Panc1 (cell line): ENCODE data around the gene ACTG1. TPM values are rescaled to one million over a fixed set of nuclear protein-coding genes. Genes with fewer than 3 reads are reported as not detected.

Experiments used
- ATAC-seq: fragments of 200-7000 bp; cut with Tn5 transposase; 2 replicates; pipeline ENCODE4 v1.9.1; 2020; ENCODE audit warnings: mild to moderate bottlenecking, moderate library complexity
- BruUV-seq: library from RNA; stranded (reverse); fragments of 400-500 nt; replicated peaks from 2 replicates; lab custom pipeline; 2021; lab: Mats Ljungman, UMichigan
- CTCF ChIA-PET: fragments of 300-600 bp; sonication (Branson Sonifier 250); formaldehyde crosslinking; loops from one replicate; lab custom pipeline; 2022; ENCODE audit warnings: antibody characterized with exemption; lab: Charles Lee
- POLR2A ChIA-PET: fragments of 300-600 bp; sonication (Branson Sonifier 250); formaldehyde crosslinking; loops from one replicate; lab custom pipeline; 2022; ENCODE audit warnings: antibody characterized with exemption; lab: Charles Lee
- DNase-seq: peaks from one replicate; pipeline ENCODE4 v3.0.0-alpha.2; 2010; ENCODE audit warnings: low read depth, low spot score
- H3K27ac ChIP-seq: 2 replicates; pipeline ENCODE4 v1.5.1; 2011; ENCODE audit warnings: mild to moderate bottlenecking, low read length, inconsistent platforms
- H3K27me3 ChIP-seq: fragments of 200-500 bp; sonication (Bioruptor generic); 2 replicates; pipeline ENCODE4 v1.6.0; 2014; ENCODE audit warnings: low read length, inconsistent platforms; ENCODE audit not compliant: control insufficient read depth, insufficient read depth
- H3K36me3 ChIP-seq: fragments of 200-500 bp; sonication (Bioruptor generic); 2 replicates; pipeline ENCODE4 v1.5.1; 2014; ENCODE audit warnings: inconsistent platforms, mild to moderate bottlenecking, low read length, moderate library complexity; ENCODE audit not compliant: control insufficient read depth, insufficient read depth
- H3K4me1 ChIP-seq: 2 replicates; pipeline ENCODE4 v1.5.1; 2011; ENCODE audit warnings: inconsistent platforms, mild to moderate bottlenecking, low read length, moderate library complexity; ENCODE audit not compliant: control insufficient read depth, insufficient read depth
- H3K4me3 ChIP-seq, 2 experiments: 2 replicates each; pipeline ENCODE4 v1.5.1; 2011 to 2012; ENCODE audit warnings: low read depth in 2 of 2, low read length in 2 of 2, mild to moderate bottlenecking in 2 of 2, inconsistent platforms in 1 of 2, moderate library complexity in 1 of 2
- H3K9me3 ChIP-seq: fragments of 200-500 bp; sonication (Bioruptor generic); 2 replicates; pipeline ENCODE4 v1.5.1; 2014; ENCODE audit warnings: low read depth, mild to moderate bottlenecking, inconsistent platforms, low read length, moderate library complexity; ENCODE audit not compliant: control insufficient read depth, insufficient read depth
- CTCF ChIP-seq: fragments of 450-650 bp; IDR thresholded peaks from 2 replicates; pipeline ENCODE4 v1.5.1; 2017; ENCODE audit warnings: mild to moderate bottlenecking
- POLR2AphosphoS5 ChIP-seq: IDR thresholded peaks from 2 replicates; pipeline ENCODE4 v1.6.1; 2012; ENCODE audit warnings: mild to moderate bottlenecking, low read depth, low read length, moderate library complexity
- REST ChIP-seq, 2 experiments: IDR thresholded peaks; 2 replicates each; pipeline ENCODE4 v1.6.1; 2011 to 2012; ENCODE audit warnings: low read depth in 2 of 2, control low read depth in 1 of 2, low read length in 1 of 2, mild to moderate bottlenecking in 1 of 2, moderate library complexity in 1 of 2; ENCODE audit not compliant: insufficient read depth in 1 of 2
- SIN3A ChIP-seq: IDR thresholded peaks from 2 replicates; pipeline ENCODE4 v1.6.1; 2012; ENCODE audit warnings: low read depth, mild to moderate bottlenecking, low read length, moderate library complexity, borderline replicate concordance; ENCODE audit not compliant: insufficient read depth
- TCF7L2 ChIP-seq: IDR thresholded peaks from 2 replicates; pipeline ENCODE4 v1.6.1; 2011; ENCODE audit warnings: mild to moderate bottlenecking, low read depth, low read length, inconsistent platforms
- in situ Hi-C: cut with HindIII; loops from 2 replicates; pipeline ENCODE4 v1.10.0; 2016; ENCODE audit warnings: low sequenced_read_pairs, low pct_unique_long_range_greater_than_20kb
- intact Hi-C: fragments of 100-400 bp; cut with micrococcal nuclease; formaldehyde crosslinking; loops from one replicate; pipeline ENCODE4 v1.10.0; 2022; ENCODE audit not compliant: unreplicated experiment
- total RNA-seq: library from RNA; stranded (reverse); gene quantifications from one replicate; pipeline ENCODE4 v1.2.1, GENCODE V29; 2021; ENCODE audit not compliant: unreplicated experiment

ACTG1 gene
- total RNA-seq, 1 experiment from 2014 or later = 4,502 TPM

- peaks cover 88% of the 10 kb centered on the region for H3K4me1 ChIP-seq
- no peaks in the 10 kb centered on the region for H3K27me3 ChIP-seq
- peak; percentile 80 for ATAC-seq
- H3K4me3 ChIP-seq = no peak overlapping the region
- ChIA-PET CTCF (interaction anchor here (0.7 to 1.2 kb wide), 3 partner anchors 9 to 20 kb away, joined by 3 to 4 read pairs (median 4); no protein-coding TSS in a partner anchor), POLR2A (interaction anchor here (0.6 to 0.7 kb wide), 2 partner anchors 9 to 16 kb away, joined by 3 to 6 read pairs; no protein-coding TSS in a partner anchor)
- DNase-seq = no peak
- no peaks in the 10 kb centered on the region for H3K9me3 ChIP-seq
- BruUV-seq = no TSS peak
- TF ChIP-seq CTCF (no peak; the same call in 1 of the 2 replicates), POLR2AphosphoS5 (peak; percentile 62; the same call in 1 of the 2 replicates), TCF7L2 (peak; percentile 79), REST (IDR thresholded peaks at IDR 0.05; ENCODE audit: insufficient read depth in 1 of 2, low read depth in 2 of 2, low read length in 1 of 2) (no peak; a peak in 1 of 4 replicates), SIN3A (peak; percentile 64; the same call in 1 of the 2 replicates)
- peaks cover 2% of the 10 kb centered on the region for H3K36me3 ChIP-seq
- in situ Hi-C loops = no loop called here
- peak overlapping the region; percentile 100 for H3K27ac ChIP-seq
- intact Hi-C loops = loop anchor here (5.0 kb wide), 1 partner anchor 43 kb away; no protein-coding TSS in a partner anchor
Observed at GRCh38 chr17:81558941-81559806, 46.6 kb upstream of the ACTG1 start.

- TF ChIP-seq CTCF (no peak; the same call in 1 of the 2 replicates), REST (IDR thresholded peaks at IDR 0.05; ENCODE audit: insufficient read depth in 1 of 2, low read depth in 2 of 2, low read length in 1 of 2) (no peak), SIN3A (no peak), TCF7L2 (no peak), POLR2AphosphoS5 (no peak; the same call in 1 of the 2 replicates)
- peaks cover 88% of the 10 kb centered on the region for H3K4me1 ChIP-seq
- intact Hi-C loops (loop anchor here (5.0 kb wide), 1 partner anchor 44 kb away; no protein-coding TSS in a partner anchor), in situ Hi-C loops (no loop called here)
- CTCF ChIA-PET = no interaction called here
- no TSS peak for BruUV-seq
- no peak overlapping the region for H3K4me3 ChIP-seq
- H3K9me3 ChIP-seq = no peaks in the 10 kb centered on the region
- ATAC-seq (no peak), DNase-seq (no peak)
- peaks cover 2% of the 10 kb centered on the region; the same call in 1 of the 2 replicates for H3K36me3 ChIP-seq
- H3K27ac ChIP-seq = peak overlapping the region; percentile 100
- no peaks in the 10 kb centered on the region for H3K27me3 ChIP-seq
- POLR2A ChIA-PET = no interaction called here
Observed at GRCh38 chr17:81558115-81558468, 45.5 kb upstream of the ACTG1 start.
